Central memory CD4-positive, alpha-beta T cell (primary cell): ENCODE data around the gene RNF121.

Source experiments
- DNase-seq: peaks from one replicate; pipeline ENCODE4 v3.0.0; 2022

The RNF121 gene

GRCh38 chr11:71935338-71935925, 6.6 kb downstream of the RNF121 start:
- no peak for DNase-seq

- no peak for DNase-seq
Observed at GRCh38 chr11:71936825-71937224, 8.0 kb downstream of the RNF121 start.

- DNase-seq = no peak
Observed at GRCh38 chr11:71937826-71938225, 9.0 kb downstream of the RNF121 start.

- no peak for DNase-seq
Observed at GRCh38 chr11:71940561-71941219, 11.8 kb downstream of the RNF121 start.

GRCh38 chr11:71946144-71946571, 17.3 kb downstream of the RNF121 start:
- no peak for DNase-seq

- DNase-seq = no peak
Observed at GRCh38 chr11:71947498-71947897, 18.7 kb downstream of the RNF121 start.

GRCh38 chr11:71948314-71949027, 19.6 kb downstream of the RNF121 start:
- no peak for DNase-seq

- no peak for DNase-seq
Observed at GRCh38 chr11:71949034-71949433, 20.2 kb downstream of the RNF121 start.

- DNase-seq = no peak
Observed at GRCh38 chr11:71951741-71952310, 23.0 kb downstream of the RNF121 start.

GRCh38 chr11:71955898-71956456, 27.1 kb downstream of the RNF121 start:
- no peak for DNase-seq

- no peak for DNase-seq
Observed at GRCh38 chr11:71962428-71963038, 33.7 kb downstream of the RNF121 start.

- DNase-seq = no peak
Observed at GRCh38 chr11:71963468-71963867, 34.6 kb downstream of the RNF121 start.

- no peak for DNase-seq
Observed at GRCh38 chr11:71964641-71965040, 35.8 kb downstream of the RNF121 start.

- DNase-seq = no peak
Observed at GRCh38 chr11:71971680-71972079, 42.8 kb downstream of the RNF121 start.

- DNase-seq = no peak
Observed at GRCh38 chr11:71976551-71976950, 47.7 kb downstream of the RNF121 start.

- no peak for DNase-seq
Observed at GRCh38 chr11:71977090-71977489, 48.2 kb downstream of the RNF121 start.

GRCh38 chr11:71977743-71978418, 49.0 kb downstream of the RNF121 start:
- peak; percentile 18 for DNase-seq

GRCh38 chr11:71979094-71979493, 50.2 kb downstream of the RNF121 start:
- no peak for DNase-seq

GRCh38 chr11:71979602-71980001, 50.8 kb downstream of the RNF121 start:
- DNase-seq = no peak

- DNase-seq = no peak
Observed at GRCh38 chr11:71986131-71986530, 57.3 kb downstream of the RNF121 start.

GRCh38 chr11:71987521-71987920, 58.7 kb downstream of the RNF121 start:
- DNase-seq = no peak

GRCh38 chr11:71988050-71988449, 59.2 kb downstream of the RNF121 start:
- no peak for DNase-seq
